Fibroblast of mammary gland (primary cell): Measurements from ENCODE around the gene KCTD20.

Experiments
- DNase-seq: peaks from one replicate; pipeline ENCODE4 v3.0.0-alpha.2; 2010; ENCODE audit warnings: low read depth
- H3K4me3 ChIP-seq: 2 replicates; pipeline ENCODE4 v1.5.1; 2011; ENCODE audit warnings: low read depth, mild to moderate bottlenecking, low read length, moderate library complexity; ENCODE audit not compliant: control insufficient read depth
- CTCF ChIP-seq: conservative IDR thresholded peaks from 2 replicates; pipeline ENCODE4 v1.5.1; 2011; ENCODE audit warnings: low read depth, low read length, inconsistent platforms; ENCODE audit not compliant: control insufficient read depth, insufficient read depth

The KCTD20 gene

GRCh38 chr6:36505744-36506534, 63.1 kb downstream of the KCTD20 start:
- TF ChIP-seq CTCF: no peak
- no peak overlapping the region for H3K4me3 ChIP-seq
- DNase-seq: no peak

- no peak for TF ChIP-seq CTCF
- no peak for DNase-seq
- no peak overlapping the region for H3K4me3 ChIP-seq
Observed at GRCh38 chr6:36506611-36507010, 63.8 kb downstream of the KCTD20 start.

- DNase-seq: no peak
- H3K4me3 ChIP-seq: no peak overlapping the region
- TF ChIP-seq CTCF: no peak
Observed at GRCh38 chr6:36508532-36508931, 65.7 kb downstream of the KCTD20 start.

GRCh38 chr6:36510365-36510764, 67.6 kb downstream of the KCTD20 start:
- no peak overlapping the region for H3K4me3 ChIP-seq
- TF ChIP-seq CTCF: no peak
- no peak for DNase-seq

- TF ChIP-seq CTCF: no peak
- no peak overlapping the region for H3K4me3 ChIP-seq
- DNase-seq: no peak
Observed at GRCh38 chr6:36514554-36515456, 72.0 kb downstream of the KCTD20 start.

GRCh38 chr6:36515844-36516243, 73.0 kb downstream of the KCTD20 start:
- TF ChIP-seq CTCF: no peak
- no peak for DNase-seq
- H3K4me3 ChIP-seq: no peak overlapping the region
